MCF 10A (cell line): ENCODE measurements around the gene SIRPA. TPM values are rescaled to one million over a fixed set of nuclear protein-coding genes. Genes with fewer than 3 reads are reported as not detected.

Experiments
- BruUV-seq: library from RNA; stranded (reverse); fragments of 400-500 nt; replicated peaks from 2 replicates; lab custom pipeline; 2021; lab: Mats Ljungman, UMichigan
- CTCF ChIA-PET: fragments of 300-600 bp; sonication (Branson Sonifier 250); formaldehyde crosslinking; extraction: SDS; loops from one replicate; lab custom pipeline; 2021; ENCODE audit warnings: antibody characterized with exemption, inconsistent platforms; lab: Yijun Ruan, JAX
- POLR2A ChIA-PET: fragments of 300-600, 350-650 bp; sonication (Branson Sonifier 250); formaldehyde crosslinking; extraction: SDS; loops from one replicate; lab custom pipeline; 2020; ENCODE audit warnings: antibody characterized with exemption, inconsistent platforms; lab: Yijun Ruan, JAX
- DNase-seq: peaks from one replicate; pipeline ENCODE4 v3.0.0-alpha.2; 2018; ENCODE audit not compliant: unreplicated experiment
- H3K27ac Mint-ChIP-seq: one replicate; pipeline ENCODE4 v1.8.0; 2022; ENCODE audit warnings: mild to moderate bottlenecking, low read depth, mixed read lengths; ENCODE audit not compliant: unreplicated experiment
- H3K27me3 Mint-ChIP-seq: one replicate; pipeline ENCODE4 v1.8.0; 2022; ENCODE audit warnings: mixed read lengths; ENCODE audit not compliant: insufficient read depth, unreplicated experiment
- H3K36me3 Mint-ChIP-seq: one replicate; pipeline ENCODE4 v1.8.0; 2022; ENCODE audit warnings: mild to moderate bottlenecking, moderate library complexity, mixed read lengths; ENCODE audit not compliant: insufficient read depth, unreplicated experiment
- H3K4me1 Mint-ChIP-seq: one replicate; pipeline ENCODE4 v1.8.0; 2022; ENCODE audit warnings: mixed read lengths; ENCODE audit not compliant: insufficient read depth, unreplicated experiment
- H3K4me3 Mint-ChIP-seq: one replicate; pipeline ENCODE4 v1.8.0; 2022; ENCODE audit warnings: mild to moderate bottlenecking, moderate library complexity, mixed read lengths; ENCODE audit not compliant: unreplicated experiment
- H3K9me3 Mint-ChIP-seq: one replicate; pipeline ENCODE4 v1.8.0; 2022; ENCODE audit warnings: mixed read lengths; ENCODE audit not compliant: unreplicated experiment
- CTCF ChIP-seq: fragments of 200-600 bp; IDR thresholded peaks from one replicate; pipeline ENCODE4 v1.8.0; 2022; ENCODE audit warnings: antibody characterized with exemption, mild to moderate bottlenecking; ENCODE audit not compliant: unreplicated experiment
- intact Hi-C: fragments of 100-400 bp; cut with micrococcal nuclease; formaldehyde crosslinking; loops from 2 replicates; pipeline ENCODE4 v1.14.1; 2022
- total RNA-seq: library from RNA; stranded (reverse); gene quantifications from 2 replicates; pipeline ENCODE4 v1.2.3, GENCODE V29; 2022

Gene SIRPA
- total RNA-seq, 1 experiment from 2014 or later = 18.0 TPM

- CTCF ChIA-PET = no interaction called here
- intact Hi-C loops = no loop called here
- Mint-ChIP-seq H3K27me3 (no peaks in the 10 kb centered on the region), H3K4me3 (no peak overlapping the region), H3K36me3 (peaks cover 20% of the 10 kb centered on the region), H3K27ac (no peak overlapping the region), H3K4me1 (peaks cover 21% of the 10 kb centered on the region), H3K9me3 (no peaks in the 10 kb centered on the region)
- no peak for TF ChIP-seq CTCF
- POLR2A ChIA-PET = no interaction called here
- BruUV-seq = no TSS peak
- no peak for DNase-seq
Measured at GRCh38 chr20:1929460-1929859, 34.3 kb downstream of the SIRPA start.

DNA sequence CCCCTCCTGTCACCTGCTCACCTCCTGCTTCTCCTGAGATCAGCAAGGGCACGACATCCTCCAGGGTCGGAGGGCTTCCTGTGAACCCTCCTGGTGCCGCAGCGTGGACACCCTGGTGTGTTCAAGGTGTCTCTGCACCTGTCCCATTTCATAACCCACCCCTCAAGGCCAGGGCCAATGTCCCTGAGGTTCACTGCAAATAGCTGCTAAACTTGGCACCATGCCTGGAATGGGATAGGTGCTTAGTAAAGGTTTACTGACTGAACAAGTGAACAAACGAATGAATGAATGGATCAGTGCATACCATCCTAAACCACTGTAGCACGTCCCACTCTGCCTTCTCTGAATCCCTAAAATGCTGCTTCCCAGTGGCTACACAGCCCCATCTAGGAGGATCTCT, 35.0 kb downstream of the SIRPA start:
- Mint-ChIP-seq H3K27me3 (no peaks in the 10 kb centered on the region), H3K4me3 (no peak overlapping the region), H3K36me3 (peaks cover 13% of the 10 kb centered on the region), H3K9me3 (no peaks in the 10 kb centered on the region), H3K27ac (no peak overlapping the region), H3K4me1 (peaks cover 28% of the 10 kb centered on the region)
- no peak for TF ChIP-seq CTCF
- intact Hi-C loops = no loop called here
- CTCF ChIA-PET = interaction anchor here (0.5 kb wide), 1 partner anchor 27 kb away, joined by 3 read pairs; no protein-coding TSS in a partner anchor
- BruUV-seq = no TSS peak
- no peak for DNase-seq
- POLR2A ChIA-PET = no interaction called here

DNA sequence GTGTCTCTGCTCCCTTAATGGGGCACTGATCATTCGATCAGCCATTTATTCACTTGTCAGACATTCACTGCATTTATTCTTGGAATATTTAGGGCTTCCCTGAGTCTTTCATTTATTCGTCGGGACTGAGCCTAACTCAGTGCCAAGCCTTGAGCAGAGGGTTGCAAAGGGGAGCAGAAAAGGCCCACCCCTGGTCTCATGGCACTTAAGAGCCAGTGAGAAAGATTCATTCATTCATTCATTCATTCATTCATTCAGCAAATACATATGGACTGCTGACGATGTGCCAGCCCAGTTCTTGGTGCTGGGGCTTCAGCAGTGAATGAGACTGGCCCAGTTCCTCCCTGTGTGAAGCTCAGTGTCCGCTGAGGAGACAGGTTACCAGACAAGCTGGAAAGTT, 36.6 kb downstream of the SIRPA start:
- H3K27ac Mint-ChIP-seq = no peak overlapping the region
- TF ChIP-seq CTCF = no peak
- no TSS peak for BruUV-seq
- H3K4me3 Mint-ChIP-seq = no peak overlapping the region
- peaks cover 40% of the 10 kb centered on the region for H3K4me1 Mint-ChIP-seq
- H3K36me3 Mint-ChIP-seq = peaks cover 12% of the 10 kb centered on the region
- intact Hi-C loops = no loop called here
- no peaks in the 10 kb centered on the region for H3K9me3 Mint-ChIP-seq
- no peak for DNase-seq
- CTCF ChIA-PET = interaction anchor here (0.6 to 1.4 kb wide), 5 partner anchors 34 to 428 kb away, joined by 3 to 7 read pairs (median 3); no protein-coding TSS in a partner anchor
- H3K27me3 Mint-ChIP-seq = no peaks in the 10 kb centered on the region
- POLR2A ChIA-PET = interaction anchor here (0.8 to 1.9 kb wide), 2 partner anchors 12 to 13 kb away, joined by 3 to 7 read pairs; no protein-coding TSS in a partner anchor

- H3K9me3 Mint-ChIP-seq = no peaks in the 10 kb centered on the region
- peaks cover 43% of the 10 kb centered on the region for H3K4me1 Mint-ChIP-seq
- POLR2A ChIA-PET = interaction anchor here (0.6 to 1.9 kb wide), 2 partner anchors 11 kb away, joined by 3 to 7 read pairs; no protein-coding TSS in a partner anchor
- no peak for DNase-seq
- H3K36me3 Mint-ChIP-seq = peaks cover 12% of the 10 kb centered on the region
- intact Hi-C loops = no loop called here
- no peak overlapping the region for H3K27ac Mint-ChIP-seq
- CTCF ChIA-PET = interaction anchor here (0.6 to 1.4 kb wide), 3 partner anchors 27 to 410 kb away, joined by 3 to 7 read pairs (median 3); no protein-coding TSS in a partner anchor
- H3K4me3 Mint-ChIP-seq = no peak overlapping the region
- no TSS peak for BruUV-seq
- TF ChIP-seq CTCF = no peak
- H3K27me3 Mint-ChIP-seq = no peaks in the 10 kb centered on the region
Measured at GRCh38 chr20:1932971-1933370, 37.8 kb downstream of the SIRPA start.
